ENCODE data around the gene PRCD.
A peak's percentile ranks its signal among the peaks of the same experiment; 100 is the strongest.

The PRCD gene

GRCh38 chr17:76547183-76547641 is 7.4 kb downstream of the PRCD start:
- Histone ChIP-seq H3K27ac (peak overlapping the region in 8 of 21 experiments; percentile 3 to 49 (median 38)), H3K4me3 (no peak overlapping the region)

GRCh38 chr17:76547642-76548202 is 7.9 kb downstream of the PRCD start:
- H3K27ac ChIP-seq = no peak overlapping the region
- H3K4me3 ChIP-seq = no peak overlapping the region

- no peak overlapping the region for H3K4me3 ChIP-seq
- peak overlapping the region in 4 of 21 experiments; percentile 3 to 28 (median 14) for H3K27ac ChIP-seq
These were observed 8.8 kb downstream of the PRCD start for GRCh38 chr17:76548378-76549214.

- Histone ChIP-seq H3K27ac (no peak overlapping the region), H3K4me3 (no peak overlapping the region)
These were observed 9.3 kb downstream of the PRCD start for GRCh38 chr17:76549215-76549518.

- H3K27ac ChIP-seq = peak overlapping the region in 2 of 21 experiments; percentile 34 to 70
- H3K4me3 ChIP-seq = no peak overlapping the region
These were observed 9.7 kb downstream of the PRCD start for GRCh38 chr17:76549539-76549938.

- H3K27ac ChIP-seq = peak overlapping the region in 19 of 21 experiments; percentile 13 to 83 (median 60)
- peak overlapping the region in 1 of 7 experiments; percentile 15 for H3K4me3 ChIP-seq
These were observed 11.1 kb downstream of the PRCD start for GRCh38 chr17:76550712-76551615.

GRCh38 chr17:76551685-76552084 is 11.8 kb downstream of the PRCD start:
- H3K27ac ChIP-seq = peak overlapping the region in 18 of 21 experiments; percentile 30 to 83 (median 62)
- peak overlapping the region in 1 of 7 experiments; percentile 15 for H3K4me3 ChIP-seq

GRCh38 chr17:76553178-76553908 is 13.5 kb downstream of the PRCD start:
- peak overlapping the region in 4 of 21 experiments; percentile 3 to 39 (median 8) for H3K27ac ChIP-seq

GRCh38 chr17:76554131-76554530 is 14.3 kb downstream of the PRCD start:
- H3K4me3 ChIP-seq = no peak overlapping the region
- H3K27ac ChIP-seq = peak overlapping the region in 4 of 21 experiments; percentile 8 to 47 (median 25)

More at GRCh38 chr17:76553178-76553908, 13.5 kb downstream of the PRCD start:
- H3K4me3 ChIP-seq = no peak overlapping the region

- Histone ChIP-seq H3K4me3 (peak overlapping the region; percentile 53 to 90 (median 72)), H3K27ac (peak overlapping the region; percentile 68 to 98 (median 92))
These were observed 17.0 kb downstream of the PRCD start for GRCh38 chr17:76556765-76557367.

- Histone ChIP-seq H3K4me3 (peak overlapping the region; percentile 53 to 90 (median 72)), H3K27ac (peak overlapping the region; percentile 68 to 98 (median 92))
These were observed 17.7 kb downstream of the PRCD start for GRCh38 chr17:76557368-76558197.

GRCh38 chr17:76558198-76559095 is 18.6 kb downstream of the PRCD start:
- H3K4me3 ChIP-seq = peak overlapping the region; percentile 53 to 90 (median 72)
- peak overlapping the region; percentile 68 to 98 (median 92) for H3K27ac ChIP-seq

- Histone ChIP-seq H3K4me3 (peak overlapping the region in 4 of 7 experiments; percentile 53 to 88 (median 65)), H3K27ac (peak overlapping the region in 9 of 21 experiments; percentile 1 to 98 (median 90))
These were observed 19.6 kb downstream of the PRCD start for GRCh38 chr17:76559460-76559859.

- peak overlapping the region in 15 of 21 experiments; percentile 3 to 98 (median 35) for H3K27ac ChIP-seq
- H3K4me3 ChIP-seq = peak overlapping the region in 3 of 7 experiments; percentile 53 to 88 (median 65)
These were observed 20.4 kb downstream of the PRCD start for GRCh38 chr17:76560036-76560876.

- H3K4me3 ChIP-seq = peak overlapping the region in 2 of 7 experiments; percentile 14 to 17
- peak overlapping the region in 13 of 21 experiments; percentile 3 to 94 (median 37) for H3K27ac ChIP-seq
These were observed 21.0 kb downstream of the PRCD start for GRCh38 chr17:76560877-76561221.

- H3K4me3 ChIP-seq = peak overlapping the region in 2 of 7 experiments; percentile 14 to 17
- H3K27ac ChIP-seq = peak overlapping the region in 11 of 21 experiments; percentile 3 to 94 (median 50)
These were observed 21.5 kb downstream of the PRCD start for GRCh38 chr17:76561332-76561731.
